ENCODE results near the gene ST6GALNAC3.
"Not testable (repeated sequence)": the region's sequence is repeated elsewhere in the genome, so short reads cannot be mapped to it uniquely, and the experiment has no call there.

Gene ST6GALNAC3

GRCh38 chr1:76086597-76086996 is 12.1 kb downstream of the ST6GALNAC3 start:
- in situ Hi-C loops (cut with HindIII; ENCODE audit: low sequenced_read_pairs), result no loop called here
- TF ChIP-seq, protein P1, sequence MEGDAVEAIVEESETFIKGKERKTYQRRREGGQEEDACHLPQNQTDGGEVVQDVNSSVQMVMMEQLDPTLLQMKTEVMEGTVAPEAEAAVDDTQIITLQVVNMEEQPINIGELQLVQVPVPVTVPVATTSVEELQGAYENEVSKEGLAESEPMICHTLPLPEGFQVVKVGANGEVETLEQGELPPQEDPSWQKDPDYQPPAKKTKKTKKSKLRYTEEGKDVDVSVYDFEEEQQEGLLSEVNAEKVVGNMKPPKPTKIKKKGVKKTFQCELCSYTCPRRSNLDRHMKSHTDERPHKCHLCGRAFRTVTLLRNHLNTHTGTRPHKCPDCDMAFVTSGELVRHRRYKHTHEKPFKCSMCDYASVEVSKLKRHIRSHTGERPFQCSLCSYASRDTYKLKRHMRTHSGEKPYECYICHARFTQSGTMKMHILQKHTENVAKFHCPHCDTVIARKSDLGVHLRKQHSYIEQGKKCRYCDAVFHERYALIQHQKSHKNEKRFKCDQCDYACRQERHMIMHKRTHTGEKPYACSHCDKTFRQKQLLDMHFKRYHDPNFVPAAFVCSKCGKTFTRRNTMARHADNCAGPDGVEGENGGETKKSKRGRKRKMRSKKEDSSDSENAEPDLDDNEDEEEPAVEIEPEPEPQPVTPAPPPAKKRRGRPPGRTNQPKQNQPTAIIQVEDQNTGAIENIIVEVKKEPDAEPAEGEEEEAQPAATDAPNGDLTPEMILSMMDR (IDR thresholded peaks at IDR 0.05; ENCODE audit: low read depth, low read length, missing control alignments), result no peak

GRCh38 chr1:76090283-76091203 is 16.0 kb downstream of the ST6GALNAC3 start:
- no peak for DNase-seq (ENCODE audit: low read depth)
- in situ Hi-C loops (cut with HindIII; ENCODE audit: low sequenced_read_pairs), result no loop called here
- TF ChIP-seq, protein P1 (IDR thresholded peaks at IDR 0.05; ENCODE audit: low read depth, low read length, missing control alignments), result no peak
- H3K4me3 ChIP-seq (ENCODE audit: low read depth, low read length), result no peak overlapping the region

More at GRCh38 chr1:76086597-76086996, 12.1 kb downstream of the ST6GALNAC3 start:
- no peak overlapping the region for H3K4me3 ChIP-seq (ENCODE audit: low read depth, low read length)
- DNase-seq (ENCODE audit: low read depth), result no peak

- DNase-seq (ENCODE audit: low read depth), result no peak
- in situ Hi-C loops (cut with HindIII; ENCODE audit: low sequenced_read_pairs), result no loop called here
- H3K4me3 ChIP-seq (ENCODE audit: low read depth, low read length), result no peak overlapping the region
- TF ChIP-seq, protein P1 (IDR thresholded peaks at IDR 0.05; ENCODE audit: low read depth, low read length, missing control alignments), result no peak
Measured at GRCh38 chr1:76092812-76093211, 18.3 kb downstream of the ST6GALNAC3 start.

DNA sequence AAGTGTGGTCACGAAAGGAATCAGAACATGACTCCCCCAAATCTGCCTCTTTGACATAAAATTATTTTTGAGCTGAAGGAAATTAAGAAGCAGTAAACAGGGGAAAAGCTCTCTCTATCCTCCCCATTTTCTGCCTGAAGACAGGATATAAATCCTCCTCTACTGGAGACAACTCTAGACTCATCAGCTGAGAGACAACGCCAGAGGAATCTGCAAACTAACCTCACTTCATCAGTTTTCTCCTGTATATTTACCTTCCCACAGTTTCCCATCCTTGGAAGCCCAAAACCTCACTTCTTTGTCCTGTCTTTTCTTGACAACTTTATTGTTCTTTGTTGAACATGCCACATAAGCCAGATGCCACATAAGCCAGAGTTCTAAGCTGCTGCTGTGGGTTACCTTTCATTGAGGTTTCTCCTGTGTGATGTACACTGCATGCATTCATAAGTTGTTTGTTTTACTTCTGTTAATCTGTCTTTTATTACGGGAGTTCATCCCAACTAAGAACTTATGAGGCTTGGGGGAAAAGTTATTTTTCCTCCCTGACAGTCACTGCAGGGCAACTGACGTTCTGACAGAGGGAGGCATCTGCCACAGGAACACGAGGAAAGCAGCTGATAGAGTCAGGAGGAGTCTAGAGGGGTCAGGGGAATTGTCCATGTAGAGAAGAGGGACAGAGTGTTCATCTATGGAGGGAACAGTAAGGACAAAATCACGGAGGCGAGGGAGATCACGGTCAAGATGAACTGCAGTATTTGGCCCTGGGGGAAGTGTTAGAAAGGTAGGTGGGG is 19.2 kb downstream of the ST6GALNAC3 start:
- no peak for DNase-seq (ENCODE audit: low read depth)
- TF ChIP-seq, protein P1 (IDR thresholded peaks at IDR 0.05; ENCODE audit: low read depth, low read length, missing control alignments), result no peak
- H3K4me3 ChIP-seq (ENCODE audit: low read depth, low read length), result no peak overlapping the region
- in situ Hi-C loops (cut with HindIII; ENCODE audit: low sequenced_read_pairs), result no loop called here

DNA sequence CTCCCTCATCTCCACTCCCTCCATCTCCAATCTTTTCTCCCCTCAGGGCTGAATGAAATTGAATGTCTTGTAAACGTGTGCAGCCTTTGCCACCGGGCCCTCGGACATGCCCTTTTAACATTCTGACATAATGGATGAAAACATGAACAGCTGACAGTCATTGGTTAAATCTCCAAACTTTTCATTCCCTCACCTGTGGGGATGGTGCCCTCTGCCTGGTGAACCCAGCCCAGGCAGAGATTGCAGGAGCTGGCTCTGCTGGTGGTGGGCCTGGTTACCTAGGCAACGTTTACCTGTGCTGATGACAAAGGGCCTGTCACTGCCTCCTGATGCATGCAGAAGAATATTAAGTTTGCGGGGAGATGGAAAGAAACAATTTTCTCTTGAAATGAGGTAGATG is 21.3 kb downstream of the ST6GALNAC3 start:
- in situ Hi-C loops (cut with HindIII; ENCODE audit: low sequenced_read_pairs), result no loop called here

GRCh38 chr1:76097064-76097463 is 22.5 kb downstream of the ST6GALNAC3 start:
- H3K4me3 ChIP-seq (ENCODE audit: low read depth, low read length); DNase-seq (ENCODE audit: low read depth); in situ Hi-C loops (cut with HindIII; ENCODE audit: low sequenced_read_pairs): not testable (repeated sequence)

More for the DNA sequence above, 21.3 kb downstream of the ST6GALNAC3 start:
- no peak overlapping the region for H3K4me3 ChIP-seq (ENCODE audit: low read depth, low read length)
- no peak for DNase-seq (ENCODE audit: low read depth)
- TF ChIP-seq, protein P1 (IDR thresholded peaks at IDR 0.05; ENCODE audit: low read depth, low read length, missing control alignments), result no peak
